HG03520 (cell line): ENCODE measurements around the gene GALNT14.
"Not testable (repeated sequence)": the region's sequence is repeated elsewhere in the genome, so short reads cannot be mapped to it uniquely, and the experiment has no call there.

Experiments
- ATAC-seq: cut with Tn5 transposase; IDR thresholded peaks from one replicate; pipeline ENCODE4 v1.9.1; 2021; ENCODE audit warnings: mild to moderate bottlenecking, moderate library complexity; ENCODE audit not compliant: unreplicated experiment

GALNT14 gene

GRCh38 chr2:30910686-30911085 is 227.6 kb downstream of the GALNT14 start:
- ATAC-seq: no peak

GRCh38 chr2:30904437-30904836 is 233.8 kb downstream of the GALNT14 start:
- not testable (repeated sequence) for ATAC-seq

- no peak for ATAC-seq
Measured at GRCh38 chr2:30903326-30903725, 234.9 kb downstream of the GALNT14 start.

GRCh38 chr2:30900381-30900780 is 237.9 kb downstream of the GALNT14 start:
- ATAC-seq: no peak

- ATAC-seq: no peak
Measured at GRCh38 chr2:30899516-30900054, 238.7 kb downstream of the GALNT14 start.

- ATAC-seq: no peak
Measured at GRCh38 chr2:30897539-30897938, 240.7 kb downstream of the GALNT14 start.

GRCh38 chr2:30894498-30895119 is 243.6 kb downstream of the GALNT14 start:
- ATAC-seq: no peak

- ATAC-seq: no peak
Measured at GRCh38 chr2:30888852-30889409, 249.3 kb downstream of the GALNT14 start.

- no peak for ATAC-seq
Measured at GRCh38 chr2:30886080-30886479, 252.2 kb downstream of the GALNT14 start.

GRCh38 chr2:30883822-30884221 is 254.4 kb downstream of the GALNT14 start:
- ATAC-seq: no peak

GRCh38 chr2:30883184-30883583 is 255.1 kb downstream of the GALNT14 start:
- ATAC-seq: no peak

GRCh38 chr2:30880516-30880915 is 257.7 kb downstream of the GALNT14 start:
- no peak for ATAC-seq

- ATAC-seq: no peak
Measured at GRCh38 chr2:30877833-30878232, 260.4 kb downstream of the GALNT14 start.

GRCh38 chr2:30872797-30873196 is 265.4 kb downstream of the GALNT14 start:
- ATAC-seq: no peak

- no peak for ATAC-seq
Measured at GRCh38 chr2:30871980-30872789, 266.1 kb downstream of the GALNT14 start.

- ATAC-seq: no peak
Measured at GRCh38 chr2:30871440-30871839, 266.8 kb downstream of the GALNT14 start.

- ATAC-seq: no peak
Measured at GRCh38 chr2:30869988-30870387, 268.3 kb downstream of the GALNT14 start.

- no peak for ATAC-seq
Measured at GRCh38 chr2:30867385-30867784, 270.9 kb downstream of the GALNT14 start.

GRCh38 chr2:30866974-30867373 is 271.3 kb downstream of the GALNT14 start:
- no peak for ATAC-seq

GRCh38 chr2:30865892-30866681 is 272.2 kb downstream of the GALNT14 start:
- no peak for ATAC-seq

- ATAC-seq: no peak
Measured at GRCh38 chr2:30865243-30865642, 273.0 kb downstream of the GALNT14 start.
